Measurements from ENCODE around the gene PIK3CA. TPM values are rescaled to one million over a fixed set of nuclear protein-coding genes. Genes with fewer than 3 reads are reported as not detected.

PIK3CA gene
- total RNA-seq, 1 donor from 2014 or later: 20.0 TPM

DNA sequence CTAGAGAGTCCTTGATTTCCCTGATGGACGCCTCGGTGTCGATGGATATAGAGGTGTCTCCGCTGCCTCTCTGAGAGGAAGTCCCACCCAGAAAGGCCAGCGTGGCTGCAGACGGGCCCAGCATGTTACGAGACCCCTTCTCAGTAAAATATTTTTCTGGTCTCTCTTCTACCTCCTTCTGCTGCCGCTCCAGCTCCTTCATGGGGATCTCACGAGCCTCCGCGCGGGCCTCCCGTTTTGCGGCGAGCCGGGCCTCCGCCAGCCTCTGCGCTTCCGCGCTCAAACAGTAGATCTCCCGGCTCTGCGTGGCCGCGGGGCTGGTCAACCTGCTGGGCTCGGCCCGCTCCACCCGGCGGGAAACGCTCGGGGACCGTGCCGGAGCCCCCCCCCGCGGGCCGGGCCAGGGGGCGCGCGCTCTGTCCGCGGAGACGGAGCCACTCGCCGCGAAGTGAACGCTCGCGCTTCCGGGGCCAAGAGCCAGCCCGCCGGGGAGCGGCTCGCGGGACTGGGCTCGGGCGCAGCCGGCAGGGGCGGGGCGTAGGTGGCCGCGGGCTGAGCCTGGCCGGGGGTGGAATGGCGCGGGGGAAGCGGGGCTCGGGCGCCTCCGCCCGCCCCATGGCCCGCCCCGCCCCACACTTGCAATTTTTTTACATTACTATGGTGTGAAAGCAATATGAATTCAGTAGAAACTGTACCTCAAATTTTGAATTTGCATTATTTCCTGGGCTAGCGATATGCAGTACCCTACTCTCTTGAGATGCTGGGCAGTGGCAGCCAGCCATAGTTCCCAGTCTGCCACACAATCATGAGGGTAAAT is 113.0 kb downstream of the PIK3CA start:
- H3K4me1 Mint-ChIP-seq (ENCODE audit: low read depth, unreplicated experiment): peaks cover 9% of the 10 kb centered on the region
- peak overlapping the region; percentile 18 for H3K27ac Mint-ChIP-seq (ENCODE audit: unreplicated experiment)
- H3K27me3 Mint-ChIP-seq (ENCODE audit: unreplicated experiment): peaks cover 9% of the 10 kb centered on the region
- peak; percentile 82 for DNase-seq
- H3K9me3 Mint-ChIP-seq (ENCODE audit: unreplicated experiment): peaks cover 7% of the 10 kb centered on the region
- TF ChIP-seq CTCF (IDR thresholded peaks at IDR 0.05; ENCODE audit: partially characterized antibody, unreplicated experiment): no peak
- peak overlapping the region; percentile 81 for H3K4me3 Mint-ChIP-seq (ENCODE audit: unreplicated experiment)
- peaks cover 22% of the 10 kb centered on the region for H3K36me3 Mint-ChIP-seq (ENCODE audit: unreplicated experiment)

- peaks cover 12% of the 10 kb centered on the region for H3K4me1 Mint-ChIP-seq (ENCODE audit: low read depth, unreplicated experiment)
- H3K27me3 Mint-ChIP-seq (ENCODE audit: unreplicated experiment): peaks cover 9% of the 10 kb centered on the region
- no peak overlapping the region for H3K27ac Mint-ChIP-seq (ENCODE audit: unreplicated experiment)
- H3K36me3 Mint-ChIP-seq (ENCODE audit: unreplicated experiment): peaks cover 22% of the 10 kb centered on the region
- no peak overlapping the region for H3K4me3 Mint-ChIP-seq (ENCODE audit: unreplicated experiment)
- no peak for TF ChIP-seq CTCF (IDR thresholded peaks at IDR 0.05; ENCODE audit: partially characterized antibody, unreplicated experiment)
- peaks cover 7% of the 10 kb centered on the region for H3K9me3 Mint-ChIP-seq (ENCODE audit: unreplicated experiment)
- DNase-seq: no peak
Observed at GRCh38 chr3:179263134-179263533, 115.0 kb downstream of the PIK3CA start.

GRCh38 chr3:179264449-179264848 is 116.3 kb downstream of the PIK3CA start:
- Mint-ChIP-seq H3K36me3 (ENCODE audit: unreplicated experiment) (peaks cover 13% of the 10 kb centered on the region), H3K4me3 (ENCODE audit: unreplicated experiment) (no peak overlapping the region), H3K4me1 (ENCODE audit: low read depth, unreplicated experiment) (peaks cover 12% of the 10 kb centered on the region), H3K27ac (ENCODE audit: unreplicated experiment) (peak overlapping the region; percentile 45), H3K9me3 (ENCODE audit: unreplicated experiment) (peaks cover 7% of the 10 kb centered on the region), H3K27me3 (ENCODE audit: unreplicated experiment) (peaks cover 9% of the 10 kb centered on the region)
- peak; percentile 28 for DNase-seq
- no peak for TF ChIP-seq CTCF (IDR thresholded peaks at IDR 0.05; ENCODE audit: partially characterized antibody, unreplicated experiment)

DNA sequence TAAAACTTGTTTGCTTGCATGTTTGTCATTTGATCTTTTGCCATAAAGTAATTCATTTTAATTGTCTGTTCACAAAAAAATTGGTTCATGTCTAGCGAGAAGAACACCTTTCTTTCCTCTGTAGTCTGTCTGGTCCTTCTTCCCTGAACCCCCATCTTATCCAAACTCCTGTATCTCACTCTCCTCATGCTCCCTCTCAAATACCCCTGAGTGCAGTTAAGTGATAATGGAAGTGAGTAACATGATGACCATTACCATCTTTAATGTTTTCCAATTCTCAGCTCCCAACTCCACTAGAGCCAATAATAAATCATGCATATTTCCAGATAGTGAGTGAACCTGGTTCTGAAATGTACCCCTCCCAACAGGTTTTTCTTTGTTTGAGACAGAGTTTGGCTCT is 116.9 kb downstream of the PIK3CA start:
- no peak overlapping the region for H3K4me3 Mint-ChIP-seq (ENCODE audit: unreplicated experiment)
- H3K9me3 Mint-ChIP-seq (ENCODE audit: unreplicated experiment): peaks cover 7% of the 10 kb centered on the region
- H3K4me1 Mint-ChIP-seq (ENCODE audit: low read depth, unreplicated experiment): peaks cover 12% of the 10 kb centered on the region
- TF ChIP-seq CTCF (IDR thresholded peaks at IDR 0.05; ENCODE audit: partially characterized antibody, unreplicated experiment): no peak
- no peak overlapping the region for H3K27ac Mint-ChIP-seq (ENCODE audit: unreplicated experiment)
- peaks cover 6% of the 10 kb centered on the region for H3K27me3 Mint-ChIP-seq (ENCODE audit: unreplicated experiment)
- DNase-seq: no peak
- peaks cover 7% of the 10 kb centered on the region for H3K36me3 Mint-ChIP-seq (ENCODE audit: unreplicated experiment)

- H3K27me3 Mint-ChIP-seq (ENCODE audit: unreplicated experiment): peaks cover 2% of the 10 kb centered on the region
- DNase-seq: no peak
- no peak overlapping the region for H3K4me3 Mint-ChIP-seq (ENCODE audit: unreplicated experiment)
- H3K27ac Mint-ChIP-seq (ENCODE audit: unreplicated experiment): no peak overlapping the region
- peaks cover 4% of the 10 kb centered on the region for H3K9me3 Mint-ChIP-seq (ENCODE audit: unreplicated experiment)
- H3K4me1 Mint-ChIP-seq (ENCODE audit: low read depth, unreplicated experiment): peaks cover 12% of the 10 kb centered on the region
- peaks cover under 1% of the 10 kb centered on the region for H3K36me3 Mint-ChIP-seq (ENCODE audit: unreplicated experiment)
- no peak for TF ChIP-seq CTCF (IDR thresholded peaks at IDR 0.05; ENCODE audit: partially characterized antibody, unreplicated experiment)
Observed at GRCh38 chr3:179265875-179266274, 117.7 kb downstream of the PIK3CA start.
